DMS114 treated with DMSO at 0.1 percent for 48 hours (cell line): ENCODE data around the gene SRSF7.
"Not testable (repeated sequence)": the region's sequence is repeated elsewhere in the genome, so short reads cannot be mapped to it uniquely, and the experiment has no call there.

Experiments
- DNase-seq: peaks from one replicate; lab custom pipeline; 2025; ENCODE audit not compliant: unreplicated experiment; lab: John Stamatoyannopoulos, UW

Gene SRSF7

GRCh38 chr2:38703336-38703735 is 47.8 kb downstream of the SRSF7 start:
- DNase-seq: not testable (repeated sequence)

GRCh38 chr2:38702413-38702812 is 48.7 kb downstream of the SRSF7 start:
- DNase-seq: no peak

GRCh38 chr2:38701542-38701941 is 49.6 kb downstream of the SRSF7 start:
- no peak for DNase-seq

- DNase-seq: no peak
Measured at GRCh38 chr2:38700881-38701458, 50.2 kb downstream of the SRSF7 start.

- DNase-seq: no peak
Measured at GRCh38 chr2:38700113-38700785, 50.9 kb downstream of the SRSF7 start.

- DNase-seq: no peak
Measured at GRCh38 chr2:38698467-38699003, 52.6 kb downstream of the SRSF7 start.

- DNase-seq: no peak
Measured at GRCh38 chr2:38697116-38697840, 53.9 kb downstream of the SRSF7 start.
